Right lobe of liver (tissue), 6 donors: Measurements from ENCODE around the gene ATXN1. TPM values are rescaled to one million over a fixed set of nuclear protein-coding genes. Genes with fewer than 3 reads are reported as not detected.

ENCODE experiments used
- ATAC-seq, 4 donors: fragments of 200-7000 bp; cut with Tn5 transposase; one replicate each; pipeline ENCODE4 v1.9.1; 2020; ENCODE audit warnings: mild to moderate bottlenecking in 4 of 4, moderate library complexity in 4 of 4
- DNase-seq, 3 donors: peaks; one replicate each; pipeline ENCODE4 v3.0.0-alpha.2; 2020
- H3K27ac ChIP-seq, 3 donors: fragments of 200-600 bp; one replicate each; pipeline ENCODE4 v1.8.0; 2022
- H3K27me3 ChIP-seq, 2 donors: fragments of 200-600 bp; one replicate each; pipeline ENCODE4 v1.8.0; 2022
- H3K36me3 ChIP-seq, 4 donors: fragments of 200-600 bp; sonication (generic) in 1 of 4; one replicate each; pipeline versions ENCODE4 v1.5.1 to v1.8.0; 2017 to 2022; ENCODE audit warnings: control low read depth in 1 of 4
- H3K4me1 ChIP-seq, 4 donors: fragments of 200-600 bp; sonication (generic) in 1 of 4; one replicate each; pipeline versions ENCODE4 v1.5.1 to v1.8.0; 2017 to 2022; ENCODE audit warnings: control low read depth in 1 of 4
- H3K4me3 ChIP-seq, 3 donors: fragments of 200-600 bp; one replicate each; pipeline ENCODE4 v1.8.0; 2022
- H3K9me3 ChIP-seq, 4 donors: fragments of 200-600 bp; sonication (generic) in 1 of 4; one replicate each; pipeline versions ENCODE4 v1.5.1 to v1.8.0; 2017 to 2022; ENCODE audit warnings: control low read depth in 1 of 4
- POLR2A ChIP-seq: fragments of 450-650 bp; IDR thresholded peaks from one replicate; pipeline ENCODE4 v1.6.1; 2017; ENCODE audit warnings: antibody characterized with exemption, mild to moderate bottlenecking
- WGBS: methylation state at CpG from one replicate; pipeline ENCODE4 v1.1.6; 2018; ENCODE audit warnings: low coverage, low lambda C conversion rate; ENCODE audit not compliant: insufficient coverage; ENCODE audit errors: missing lambda C conversion rate; 5-methylcytosine and 5-hydroxymethylcytosine counted together
- intact Hi-C, 2 donors: fragments of 100-400 bp; cut with DNase I; formaldehyde crosslinking; loops; one replicate each; pipeline versions ENCODE4 v1.11.2 to v1.14.1; 2022
- total RNA-seq, 6 experiments: library from RNA; depleted of rRNA in 2 of 6; stranded (reverse); fragments of >200 nt in 2 of 6; fragmentation: NEBNext Ultra II Directional in 3 of 6; extraction: Animal tissue kit (Norgen Biotek cat#: 25700) in 3 of 6; gene quantifications; one replicate each; pipeline versions ENCODE4 v1.1.0 to v1.2.4, GENCODE V29; 2016 to 2023
- TF ChIP-seq, protein P1 (sequence below), 4 donors: fragments of 200-600 bp in 3 of 4; fragments of 450-650 bp in 1 of 4; IDR thresholded peaks; one replicate each; pipeline versions ENCODE4 v1.5.1 to v1.8.0; 2016 to 2022; ENCODE audit warnings: antibody characterized with exemption in 4 of 4, mild to moderate bottlenecking in 2 of 4
- donor health status: DM: no; HTN: yes; CAD: no.
- donor health status: DM: no; HTN: no; CAD: no.
- donor health status: DM: no; HTN: no; CAD: no.
- donor health status: DM: no; HTN: yes; CAD: no.
- donor health status: DM: no; HTN: yes; CAD: no.

ATXN1 gene
- total RNA-seq, 6 experiments from 2014 or later = 23.2 to 28.7 (median 25.0) TPM

DNA sequence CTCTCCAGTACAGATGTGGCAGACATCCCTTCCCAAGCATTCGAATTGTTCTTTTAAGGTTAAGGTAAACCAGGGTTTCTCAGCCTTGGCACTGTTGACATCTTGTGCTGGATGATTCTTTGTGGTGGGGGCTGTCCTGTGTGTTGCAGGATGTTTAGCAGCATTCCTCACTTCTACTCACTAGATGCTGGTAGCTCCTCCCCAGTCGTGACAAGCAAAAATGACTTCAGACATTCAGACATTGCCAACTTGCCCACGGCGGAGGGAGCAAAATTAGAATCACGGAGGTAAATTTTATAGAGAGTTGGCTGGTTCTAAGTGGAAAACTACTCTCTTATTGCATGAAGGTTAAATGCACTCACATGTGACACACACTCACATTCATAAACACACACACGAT lies 334.1 kb downstream of the ATXN1 start:
- TF ChIP-seq POLR2A = no peak
- TF ChIP-seq, protein P1, sequence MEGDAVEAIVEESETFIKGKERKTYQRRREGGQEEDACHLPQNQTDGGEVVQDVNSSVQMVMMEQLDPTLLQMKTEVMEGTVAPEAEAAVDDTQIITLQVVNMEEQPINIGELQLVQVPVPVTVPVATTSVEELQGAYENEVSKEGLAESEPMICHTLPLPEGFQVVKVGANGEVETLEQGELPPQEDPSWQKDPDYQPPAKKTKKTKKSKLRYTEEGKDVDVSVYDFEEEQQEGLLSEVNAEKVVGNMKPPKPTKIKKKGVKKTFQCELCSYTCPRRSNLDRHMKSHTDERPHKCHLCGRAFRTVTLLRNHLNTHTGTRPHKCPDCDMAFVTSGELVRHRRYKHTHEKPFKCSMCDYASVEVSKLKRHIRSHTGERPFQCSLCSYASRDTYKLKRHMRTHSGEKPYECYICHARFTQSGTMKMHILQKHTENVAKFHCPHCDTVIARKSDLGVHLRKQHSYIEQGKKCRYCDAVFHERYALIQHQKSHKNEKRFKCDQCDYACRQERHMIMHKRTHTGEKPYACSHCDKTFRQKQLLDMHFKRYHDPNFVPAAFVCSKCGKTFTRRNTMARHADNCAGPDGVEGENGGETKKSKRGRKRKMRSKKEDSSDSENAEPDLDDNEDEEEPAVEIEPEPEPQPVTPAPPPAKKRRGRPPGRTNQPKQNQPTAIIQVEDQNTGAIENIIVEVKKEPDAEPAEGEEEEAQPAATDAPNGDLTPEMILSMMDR (IDR thresholded peaks at IDR 0.05) = no peak
- DNase-seq = no peak
- Histone ChIP-seq H3K36me3 (no peaks in the 10 kb centered on the region), H3K27me3 (no peaks in the 10 kb centered on the region), H3K4me1 (no peaks in the 10 kb centered on the region), H3K27ac (no peak overlapping the region), H3K9me3 (no peaks in the 10 kb centered on the region), H3K4me3 (no peak overlapping the region)
- intact Hi-C loops = no loop called here
- ATAC-seq = no peak
- 83% methylated on average over 1 of the region's 6 CpGs for WGBS

DNA sequence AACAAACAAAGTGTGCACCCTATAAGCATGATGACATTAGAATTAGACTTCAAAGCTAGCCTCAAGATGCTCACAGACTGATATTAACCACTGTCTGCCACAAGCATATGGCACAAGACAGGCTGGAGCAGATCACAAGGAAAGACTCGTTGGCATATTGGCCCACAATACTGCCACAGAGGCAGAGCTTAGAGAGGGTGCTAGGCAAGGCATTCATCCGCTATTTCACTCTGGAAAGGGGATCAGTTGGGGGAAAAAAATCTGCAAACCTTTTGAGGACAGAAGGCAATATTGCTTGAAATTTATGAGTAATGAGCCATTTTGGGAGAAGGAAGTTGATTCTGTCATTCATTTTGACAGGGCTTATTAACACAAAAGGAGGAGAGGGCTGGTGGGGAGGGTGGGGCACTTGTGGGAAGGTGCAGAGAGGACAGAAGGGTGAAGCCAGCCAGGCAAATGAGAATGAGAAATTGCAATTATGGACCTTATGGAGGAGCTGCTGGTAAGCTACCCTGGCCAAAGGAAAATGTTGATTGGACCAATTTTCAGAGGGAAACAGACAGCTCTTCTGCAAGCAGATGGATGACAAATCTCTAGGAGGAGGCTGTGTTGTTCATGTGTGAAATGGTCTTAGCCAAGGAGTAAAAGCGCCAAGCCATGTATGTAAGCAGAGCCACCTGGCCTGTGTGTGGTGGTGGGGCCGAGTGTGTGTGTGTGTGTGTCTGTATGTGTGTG lies 335.2 kb downstream of the ATXN1 start:
- 88% methylated on average over 2 of the region's 4 CpGs for WGBS
- Histone ChIP-seq H3K4me1 (no peaks in the 10 kb centered on the region), H3K36me3 (no peaks in the 10 kb centered on the region), H3K27ac (no peak overlapping the region), H3K27me3 (no peaks in the 10 kb centered on the region), H3K9me3 (no peaks in the 10 kb centered on the region), H3K4me3 (no peak overlapping the region)
- no peak for TF ChIP-seq POLR2A
- TF ChIP-seq, protein P1 (IDR thresholded peaks at IDR 0.05) = no peak
- DNase-seq (no peak), ATAC-seq (no peak)
- intact Hi-C loops = no loop called here

DNA sequence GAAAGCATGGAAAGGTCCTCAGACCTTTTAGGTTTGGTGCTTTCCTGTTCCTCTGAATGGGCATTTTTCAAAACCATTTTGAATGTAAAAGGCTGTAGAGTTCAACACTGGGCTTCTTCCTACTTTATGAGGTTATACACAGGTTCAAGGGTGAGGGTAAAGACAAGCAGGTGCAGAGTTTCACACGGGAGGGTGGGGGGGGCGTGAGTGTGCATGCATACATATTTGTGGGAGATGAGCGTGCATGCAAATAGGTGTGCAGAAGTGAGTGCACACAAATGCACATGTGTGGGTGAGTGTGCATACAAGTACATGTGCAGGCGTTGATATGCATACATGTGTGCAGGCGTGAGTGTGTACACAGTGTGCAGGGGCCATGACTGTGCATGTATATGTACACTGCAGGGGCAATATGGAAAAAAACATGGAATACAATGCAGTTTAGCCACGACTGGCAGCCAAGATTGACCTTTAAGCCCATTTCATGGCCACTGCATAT lies 339.7 kb downstream of the ATXN1 start:
- H3K27me3 ChIP-seq = no peaks in the 10 kb centered on the region
- no peaks in the 10 kb centered on the region for H3K4me1 ChIP-seq
- H3K27ac ChIP-seq = peak overlapping the region in 1 of 3 donors; percentile 1
- intact Hi-C loops = no loop called here
- H3K4me3 ChIP-seq = no peak overlapping the region
- H3K36me3 ChIP-seq = no peaks in the 10 kb centered on the region
- DNase-seq (no peak), ATAC-seq (no peak)
- 79% methylated on average over 6 of the region's 6 CpGs for WGBS
- TF ChIP-seq POLR2A = no peak
- TF ChIP-seq, protein P1 (IDR thresholded peaks at IDR 0.05) = no peak
- no peaks in the 10 kb centered on the region for H3K9me3 ChIP-seq

DNA sequence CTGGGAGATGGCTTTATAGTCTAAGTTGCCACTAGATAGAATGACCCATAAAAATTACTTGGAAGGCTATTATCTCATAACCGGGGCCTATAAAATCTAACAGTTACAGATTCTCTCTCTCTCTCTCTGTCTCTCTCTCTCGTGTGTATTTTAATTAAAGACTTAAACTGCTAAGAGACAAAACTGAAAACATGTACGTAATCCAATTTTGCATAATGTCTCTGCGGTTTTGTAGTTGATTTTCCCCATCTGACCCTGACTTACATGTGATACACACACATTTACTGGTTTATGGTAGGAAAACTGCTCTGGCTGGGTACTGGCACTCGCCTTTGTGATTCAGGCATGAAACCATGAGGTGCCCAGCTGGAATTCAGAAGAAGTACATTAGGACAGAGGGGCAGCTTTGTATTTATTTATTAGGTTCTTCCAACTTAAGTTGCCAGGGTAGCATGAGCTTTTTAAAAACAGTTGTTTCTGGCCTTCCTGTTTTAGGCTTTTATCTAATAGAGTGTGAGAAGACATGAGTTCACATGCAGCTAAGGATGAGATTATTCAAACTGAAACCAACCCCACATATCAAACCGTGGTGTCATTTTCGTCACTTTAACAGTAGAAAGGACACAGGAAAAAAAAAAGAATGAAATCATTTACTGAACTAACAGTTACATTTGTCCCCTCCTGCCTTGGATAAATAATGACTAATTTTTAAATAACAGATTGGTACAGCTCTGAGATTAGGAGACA lies 340.4 kb downstream of the ATXN1 start:
- peak in 3 of 4 donors; percentile 38 to 79 (median 41) for ATAC-seq
- H3K27me3 ChIP-seq = no peaks in the 10 kb centered on the region
- no peaks in the 10 kb centered on the region for H3K4me1 ChIP-seq
- peak overlapping the region in 2 of 3 donors; percentile 1 to 8 for H3K27ac ChIP-seq
- no peak for DNase-seq
- H3K36me3 ChIP-seq = no peaks in the 10 kb centered on the region
- no peak overlapping the region for H3K4me3 ChIP-seq
- TF ChIP-seq, protein P1 (IDR thresholded peaks at IDR 0.05) = no peak
- intact Hi-C loops = no loop called here
- WGBS = 64% methylated on average over 7 of the region's 7 CpGs
- no peaks in the 10 kb centered on the region for H3K9me3 ChIP-seq
